Fibroblast of peridontal ligament (primary cell): ENCODE results near the gene PLCB1.

Source experiments
- DNase-seq: peaks from one replicate; pipeline ENCODE4 v3.0.0-alpha.2; 2010; ENCODE audit errors: extremely low read depth

PLCB1 gene

DNA sequence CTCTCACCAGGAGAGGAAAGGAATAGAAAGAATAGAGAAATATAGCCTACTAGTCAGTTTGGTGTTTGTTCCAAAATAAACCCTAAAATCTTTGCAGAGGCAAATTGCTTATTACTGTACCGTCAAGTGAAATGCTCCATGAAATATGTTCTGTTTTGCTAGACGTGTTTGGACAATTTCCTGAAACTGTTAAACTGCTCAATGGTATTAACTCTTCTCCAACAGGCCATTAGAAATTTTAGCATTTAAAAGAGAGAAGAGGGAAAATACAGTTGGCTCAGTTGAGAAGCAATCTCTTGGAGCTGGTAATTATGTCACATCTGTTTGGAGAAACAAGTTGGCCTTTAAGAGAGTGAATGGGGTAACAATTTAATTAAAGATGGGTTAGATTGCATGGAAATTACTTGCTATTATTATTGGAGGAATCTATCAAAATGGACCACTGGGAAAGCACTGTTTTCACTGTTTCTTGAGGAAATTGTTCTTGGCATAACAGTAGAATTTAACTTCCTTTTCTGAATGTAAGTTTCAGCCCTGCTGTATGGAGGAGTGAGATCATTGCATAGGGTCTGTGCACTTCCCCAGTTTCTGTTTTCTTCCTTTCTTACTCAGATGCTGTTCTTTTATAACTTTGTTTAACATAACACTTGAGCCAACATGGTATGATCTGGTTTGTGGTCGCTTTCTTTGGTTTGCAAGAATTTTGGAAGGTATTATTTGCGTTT, 373.6 kb downstream of the PLCB1 start:
- DNase-seq: peak; percentile 22

DNA sequence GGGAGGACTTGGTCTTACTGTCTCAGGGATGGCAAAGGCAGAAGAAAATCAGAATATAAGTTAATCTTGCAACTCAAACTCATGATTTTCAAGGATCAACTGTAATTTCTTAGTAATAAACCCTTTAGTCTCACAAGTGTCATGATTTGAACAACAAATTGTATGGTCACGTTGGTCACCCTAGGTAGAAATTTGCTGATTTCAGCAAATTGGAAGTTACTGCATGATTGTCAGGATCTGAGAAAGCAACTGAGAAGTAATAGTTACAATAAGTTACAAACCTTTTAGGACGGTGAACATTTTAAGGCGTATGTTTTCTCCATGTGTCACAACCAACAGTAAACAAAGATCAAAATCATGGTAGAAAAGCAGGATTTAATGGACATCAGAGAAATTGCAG, 375.2 kb downstream of the PLCB1 start:
- no peak for DNase-seq

DNA sequence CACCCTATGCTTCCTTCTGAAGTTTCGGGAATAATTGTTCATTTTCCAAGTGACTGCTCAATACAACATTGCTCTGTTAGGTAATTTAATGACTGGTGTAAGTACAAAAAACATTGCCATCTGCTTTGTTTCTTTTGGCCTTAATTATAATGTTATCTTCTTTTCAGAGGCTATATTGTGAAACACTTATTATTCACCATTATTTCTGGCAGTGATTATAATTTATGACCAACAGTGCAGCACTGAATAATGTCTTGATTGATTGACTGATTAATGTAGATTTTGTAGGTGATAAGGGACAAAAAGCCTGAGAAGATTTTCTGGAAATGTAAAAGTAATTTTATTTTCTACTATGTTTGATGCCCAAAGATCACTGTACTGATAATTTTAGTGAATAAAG, 377.7 kb downstream of the PLCB1 start:
- no peak for DNase-seq

DNA sequence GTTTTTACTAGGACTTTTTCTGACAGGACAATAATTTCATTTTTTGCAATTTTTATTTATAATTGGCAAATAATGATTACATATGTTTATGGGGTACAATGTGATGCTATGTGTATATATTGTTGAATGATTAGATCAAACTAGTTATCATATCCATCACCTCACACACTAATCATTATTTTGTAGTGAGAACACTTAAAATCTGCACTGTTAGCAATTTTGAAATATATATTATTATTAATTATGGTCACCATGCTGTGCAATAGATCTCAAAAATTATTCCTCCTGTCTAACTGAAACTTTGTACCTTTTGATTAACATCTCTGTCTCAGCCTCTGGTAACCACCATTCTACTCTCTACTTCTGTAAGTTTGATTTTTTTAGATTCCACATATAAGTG, 378.7 kb downstream of the PLCB1 start:
- no peak for DNase-seq

DNA sequence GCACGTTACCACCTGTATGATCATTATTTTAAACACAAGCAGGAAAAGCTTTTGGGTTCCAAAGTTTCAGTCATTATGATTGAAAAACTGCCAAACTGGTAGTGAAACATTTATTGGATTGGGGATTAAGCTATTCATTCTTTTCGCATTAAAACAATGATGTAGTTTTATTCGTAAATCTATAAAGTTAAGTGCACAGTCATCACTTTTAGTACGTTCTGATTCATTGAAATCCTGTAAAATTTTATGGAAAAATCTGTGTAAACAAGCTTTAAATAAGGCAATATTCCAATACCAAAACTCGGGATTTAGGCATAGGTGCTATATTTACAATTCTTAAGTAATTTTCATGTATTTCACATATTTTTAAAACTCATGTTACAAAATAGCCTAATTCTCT, 379.9 kb downstream of the PLCB1 start:
- DNase-seq: no peak

DNA sequence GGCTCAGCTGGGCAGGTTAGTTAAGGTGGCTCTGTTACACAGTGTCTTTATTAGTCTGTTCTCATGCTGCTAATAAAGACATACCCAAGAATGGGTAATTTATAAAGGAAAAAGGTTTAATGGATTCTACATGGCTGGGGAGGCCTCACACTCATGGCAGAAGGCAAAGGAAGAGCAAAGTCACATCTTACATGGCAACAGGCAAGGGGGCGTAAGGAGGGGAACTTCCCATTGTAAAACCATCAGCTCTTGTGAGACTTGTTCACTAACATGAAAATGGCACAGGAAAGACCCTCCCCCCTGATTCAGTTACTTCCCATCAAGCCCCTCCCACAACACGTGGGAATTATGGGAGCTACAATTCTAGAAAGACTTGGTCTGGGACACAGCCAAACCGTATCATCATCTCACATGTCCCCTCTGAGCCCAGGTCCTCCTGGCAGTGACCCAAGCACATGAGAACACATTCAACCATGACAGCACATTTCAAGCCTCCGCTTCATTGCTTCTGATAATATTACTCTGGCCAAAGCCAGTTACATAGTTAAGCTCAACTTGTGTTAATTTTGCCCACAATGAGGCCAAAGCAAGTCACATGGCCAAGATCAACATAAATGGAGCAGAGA, 383.9 kb downstream of the PLCB1 start:
- no peak for DNase-seq

DNA sequence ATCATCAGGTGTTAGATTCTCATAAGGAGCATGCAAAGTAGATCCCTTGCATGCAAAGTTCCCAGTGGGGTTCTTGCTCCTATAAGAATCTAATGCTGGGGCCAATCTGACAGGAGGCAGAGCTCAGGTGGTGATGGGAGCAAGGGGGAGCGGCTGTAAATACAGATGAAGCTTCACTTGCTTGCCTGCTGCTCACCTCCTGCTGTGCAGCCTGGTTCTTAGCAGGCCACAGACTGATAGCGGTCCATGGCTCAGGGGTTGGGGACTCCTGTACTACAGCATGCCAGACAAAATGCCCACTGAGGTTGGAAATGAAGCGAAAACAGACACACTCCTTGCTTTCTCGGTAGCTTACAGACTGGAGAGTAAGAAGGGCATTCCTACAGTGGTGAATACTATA, 386.8 kb downstream of the PLCB1 start:
- DNase-seq: no peak

DNA sequence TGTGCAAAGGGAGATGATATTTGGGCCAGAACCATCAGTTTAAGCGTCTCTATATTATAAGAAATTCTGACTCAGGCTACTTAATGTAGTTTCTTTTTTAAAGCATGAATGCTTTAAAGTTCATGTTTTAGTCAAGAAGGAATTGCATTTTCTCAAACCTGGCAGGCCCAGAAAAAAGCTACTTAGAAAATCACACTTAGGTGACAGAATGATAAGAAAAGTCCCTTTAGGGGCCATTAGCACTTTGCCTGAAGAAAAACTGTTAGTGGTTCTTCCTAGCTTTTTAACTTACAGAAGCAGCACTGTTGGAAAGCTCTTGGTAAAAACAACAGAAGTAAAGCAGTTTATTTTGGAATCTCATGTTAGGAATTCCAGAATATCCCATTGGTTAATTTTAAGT, 387.8 kb downstream of the PLCB1 start:
- DNase-seq: no peak

DNA sequence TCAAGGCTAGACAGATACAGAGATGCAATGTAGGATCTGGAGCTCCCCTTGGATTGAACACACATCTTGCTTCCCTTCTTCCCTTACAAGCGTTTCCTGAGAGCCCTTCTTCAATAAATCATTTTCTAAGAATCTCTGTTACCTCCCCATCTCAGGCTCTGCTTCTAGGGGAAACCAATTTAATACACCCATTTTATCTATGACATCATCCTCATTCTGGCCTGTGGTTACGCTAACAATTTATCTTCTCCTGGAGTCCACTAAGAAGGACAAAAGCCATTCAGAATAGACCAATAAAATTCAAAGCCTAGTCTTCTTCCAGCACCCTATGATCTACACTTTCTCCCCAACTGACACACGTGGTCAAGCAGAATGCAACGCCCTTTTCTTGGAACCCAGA, 390.1 kb downstream of the PLCB1 start:
- no peak for DNase-seq

DNA sequence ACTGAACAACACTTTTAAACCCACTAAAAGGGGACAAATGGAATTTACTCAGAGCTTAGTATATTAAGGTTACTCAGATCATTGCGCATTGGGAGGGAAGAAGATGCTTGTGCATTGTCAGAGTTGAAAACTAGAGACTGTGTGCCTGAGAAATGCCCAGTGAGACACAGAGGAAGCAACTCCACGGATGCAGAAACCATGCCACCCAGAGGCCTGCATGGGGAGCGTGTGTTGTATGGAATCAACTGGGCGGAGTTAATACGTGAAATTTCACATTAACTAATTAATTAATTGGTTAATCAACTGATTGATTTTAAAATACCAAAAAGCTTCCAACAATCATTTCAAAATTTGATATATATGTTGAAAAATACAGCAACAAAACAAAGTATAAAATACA, 391.6 kb downstream of the PLCB1 start:
- no peak for DNase-seq

DNA sequence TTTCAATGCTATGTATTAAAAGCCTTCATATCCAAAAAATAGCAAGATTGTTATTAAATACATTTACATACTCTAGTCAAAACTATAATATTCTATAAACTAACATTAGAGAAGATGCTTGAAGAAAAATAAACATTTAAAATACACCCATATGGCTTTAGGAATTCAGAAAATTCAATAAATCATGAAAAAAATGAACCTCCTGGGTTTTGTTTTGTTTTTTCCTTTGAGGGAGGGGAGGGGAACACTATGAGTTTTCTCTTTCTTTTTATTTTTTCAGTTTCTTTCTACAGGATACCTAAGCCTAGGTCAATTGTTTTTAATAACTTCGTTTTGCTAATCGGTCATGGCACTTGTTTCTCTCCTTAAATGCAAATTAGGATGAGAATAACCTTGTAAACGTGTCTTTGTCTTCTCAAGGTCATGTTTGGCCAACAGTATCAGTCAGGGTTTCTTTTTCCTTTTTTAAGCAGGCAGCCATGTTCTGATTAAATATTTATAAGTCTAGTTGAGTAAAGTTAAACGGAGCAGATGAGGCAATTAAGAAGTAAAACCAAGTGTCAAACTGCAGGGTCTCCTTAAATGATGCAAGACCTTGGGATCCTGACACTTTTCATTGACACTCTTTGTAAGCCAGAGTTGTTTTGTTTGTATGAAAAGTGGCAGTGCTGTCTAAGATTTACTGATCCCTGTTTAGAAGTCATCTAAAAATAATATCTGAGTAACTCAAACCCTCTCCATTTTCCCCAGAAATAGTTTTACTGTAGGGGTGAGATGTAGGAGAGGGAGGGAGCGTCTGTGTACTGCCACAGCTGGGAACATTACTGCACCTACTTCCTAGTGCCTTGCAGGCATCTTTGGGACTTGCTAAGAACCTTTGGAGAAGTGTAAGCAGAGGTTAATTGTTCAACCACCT, 392.3 kb downstream of the PLCB1 start:
- DNase-seq: no peak

DNA sequence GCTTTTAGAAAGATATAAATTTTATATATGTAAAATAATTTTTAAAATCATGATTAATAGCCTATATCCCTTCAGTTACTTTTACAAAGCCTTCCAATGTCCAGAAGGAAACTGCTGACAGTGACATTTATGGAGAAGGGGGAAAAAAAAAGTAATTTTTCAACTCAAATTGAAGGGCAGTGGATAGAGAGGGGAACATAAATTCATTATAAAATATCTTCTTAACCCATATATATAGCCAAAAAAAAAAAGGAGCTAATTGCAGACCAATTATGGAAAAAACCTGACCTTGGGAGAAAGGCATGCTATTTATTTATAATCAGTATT, 392.9 kb downstream of the PLCB1 start:
- DNase-seq: no peak

DNA sequence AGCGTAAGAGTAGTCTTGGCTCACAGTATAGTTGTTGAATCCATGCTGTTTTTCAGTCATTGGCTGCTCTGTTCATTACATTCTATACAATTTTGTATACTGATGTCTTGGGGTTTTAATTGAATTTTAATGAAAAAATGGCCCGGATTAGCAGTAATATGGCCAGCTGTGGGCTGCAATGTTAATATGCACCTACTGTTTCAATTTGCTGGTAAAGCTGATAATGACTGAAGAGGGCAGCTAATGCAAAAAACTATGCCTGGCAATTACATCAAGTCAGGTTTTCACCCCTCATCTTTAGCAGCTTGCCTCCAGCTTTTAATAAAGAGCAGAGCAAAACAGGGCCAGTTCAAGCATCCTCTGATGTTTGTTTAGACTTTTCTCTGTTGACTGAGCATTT, 394.5 kb downstream of the PLCB1 start:
- DNase-seq: no peak

DNA sequence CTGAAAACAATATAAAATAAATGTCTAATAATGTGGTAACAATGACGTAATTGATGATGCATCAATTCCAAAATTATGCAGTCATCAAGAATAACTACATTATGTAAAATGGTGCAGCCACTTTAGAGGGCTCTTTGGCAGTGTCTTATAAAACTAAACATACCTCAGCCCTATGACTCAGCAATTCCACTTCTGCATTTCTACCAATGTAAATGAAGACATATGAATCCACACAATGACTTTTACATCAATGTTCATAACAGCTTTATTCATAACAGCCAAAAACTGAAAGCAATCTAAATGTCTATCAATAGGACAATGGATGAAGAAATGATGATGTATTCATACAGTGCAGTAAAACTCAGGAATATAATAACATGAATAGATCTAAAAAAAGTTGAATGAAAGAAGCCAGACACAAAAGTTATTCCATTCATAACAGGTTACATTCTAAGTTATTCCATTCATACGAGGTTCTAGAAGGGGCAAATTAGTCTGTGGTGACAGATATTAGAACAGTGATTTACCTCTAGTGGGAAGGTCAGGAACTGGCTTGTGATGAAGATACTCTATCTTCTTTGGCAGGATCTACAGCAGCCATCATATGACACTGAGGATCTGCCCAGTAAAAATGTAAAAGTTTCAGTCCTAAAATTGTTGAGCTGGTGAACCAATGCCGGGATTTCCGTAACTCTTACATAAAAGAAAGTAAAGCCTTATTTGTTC, 396.1 kb downstream of the PLCB1 start:
- peak; percentile 90 for DNase-seq

DNA sequence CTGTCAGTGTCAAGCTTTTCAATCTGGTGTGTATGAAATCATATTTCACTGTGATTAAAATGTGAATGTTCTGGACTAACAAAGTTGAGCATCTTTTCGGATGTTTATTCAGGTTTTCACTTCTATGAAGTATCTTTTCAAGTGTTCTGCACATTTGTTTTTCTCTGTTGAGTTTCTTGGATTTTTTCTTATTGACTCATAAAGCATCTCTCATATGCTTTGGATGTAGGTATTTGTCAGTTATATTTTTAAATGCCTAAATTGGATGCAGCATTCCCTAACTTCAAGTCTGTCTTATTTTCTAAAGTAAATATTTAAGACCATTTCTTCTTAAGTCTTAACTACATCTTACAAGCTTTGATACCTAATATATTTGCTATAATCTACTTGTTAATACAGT, 398.0 kb downstream of the PLCB1 start:
- DNase-seq: peak; percentile 13

DNA sequence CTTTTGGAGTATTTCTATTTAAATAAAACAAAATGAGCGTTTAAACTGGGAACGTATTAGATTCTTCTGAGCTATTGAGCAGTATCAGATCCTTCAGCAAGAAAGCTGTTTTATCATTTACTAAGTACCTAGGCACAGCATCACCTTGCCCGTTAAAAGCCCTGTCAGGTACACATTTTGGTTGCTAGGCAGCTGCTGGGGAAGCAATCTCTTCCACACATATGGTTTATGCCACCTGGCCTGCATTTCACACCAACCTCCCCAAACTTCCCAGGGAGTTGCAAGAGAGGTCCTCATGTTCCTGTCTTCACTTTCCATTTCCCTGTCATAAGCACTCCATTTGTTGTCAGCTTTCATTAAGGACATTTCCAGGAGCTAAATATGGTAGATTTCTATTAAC, 400.1 kb downstream of the PLCB1 start:
- DNase-seq: no peak

DNA sequence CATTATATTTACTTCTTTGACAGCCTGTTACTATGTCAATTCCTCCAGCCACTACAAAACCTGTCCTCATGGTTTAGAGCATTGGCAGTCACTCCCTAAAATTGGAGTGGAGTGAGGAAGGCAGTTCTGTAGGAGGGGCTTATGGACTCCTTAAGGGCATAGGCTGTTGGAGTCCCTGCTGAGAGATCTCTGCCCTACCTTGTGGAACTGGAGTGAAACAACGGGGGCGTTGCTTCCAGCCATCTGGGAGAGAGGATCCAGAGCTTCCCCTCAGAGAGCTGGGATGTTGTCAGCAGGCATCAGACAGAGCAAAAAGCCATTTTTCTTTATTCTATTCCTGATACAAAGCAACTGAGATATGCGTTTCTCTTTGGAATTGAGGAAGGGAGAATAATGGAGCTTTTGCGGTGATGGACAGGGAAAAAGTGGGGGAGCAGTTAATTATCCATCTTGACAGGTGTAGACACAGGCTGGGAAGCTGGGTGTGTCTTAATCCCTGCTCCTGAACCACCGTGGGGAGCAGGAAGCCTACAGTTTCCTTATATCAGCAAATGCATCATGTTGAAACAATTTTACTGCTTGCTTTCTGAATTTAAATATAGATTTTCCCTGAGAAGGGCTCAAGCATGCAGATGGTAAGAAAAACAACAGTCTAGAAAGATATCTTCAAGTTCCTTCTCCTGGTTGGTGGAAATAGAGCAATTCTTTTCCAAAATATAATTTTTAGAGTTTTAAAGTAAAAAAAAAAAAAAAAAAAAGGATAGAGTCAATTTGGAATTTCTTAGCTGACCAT, 402.5 kb downstream of the PLCB1 start:
- DNase-seq: no peak

DNA sequence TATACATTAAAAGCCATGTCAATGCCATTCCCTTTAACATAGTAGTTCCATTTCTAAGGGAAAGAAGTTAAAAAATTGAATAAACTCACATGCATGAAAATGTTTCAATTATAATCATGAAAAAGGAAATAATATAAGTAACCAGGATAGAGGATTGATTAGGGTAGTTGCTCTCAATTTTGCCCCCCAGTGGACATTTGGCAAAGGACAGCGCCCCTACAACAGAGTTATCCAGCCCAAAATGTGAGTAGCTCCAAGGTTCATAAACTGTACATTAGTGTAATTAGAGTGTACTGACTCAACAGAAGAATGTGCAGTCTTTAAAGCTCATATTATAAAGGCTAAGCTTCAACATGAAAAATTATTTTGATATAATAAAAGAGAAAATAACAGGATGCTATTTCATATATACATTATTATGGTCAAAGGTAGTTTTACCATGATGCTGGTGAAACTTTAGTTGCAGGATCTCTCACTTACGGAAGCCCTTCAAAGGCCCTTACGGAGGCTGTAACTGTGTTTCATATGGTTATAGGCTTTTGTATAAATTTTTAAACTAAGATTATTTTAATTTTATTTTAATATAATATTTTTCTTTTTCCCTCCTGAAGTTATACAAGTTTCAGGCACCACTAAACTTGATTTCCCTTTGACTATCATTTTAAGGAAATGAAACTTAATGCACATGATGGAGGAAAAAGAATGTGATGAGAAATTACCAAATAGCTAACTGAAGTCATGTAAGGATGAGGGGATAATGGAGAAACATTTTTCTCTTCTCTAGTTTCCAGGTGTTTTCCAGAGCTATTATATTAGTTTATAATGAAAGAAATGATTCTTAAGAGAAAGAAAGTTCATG, 403.6 kb downstream of the PLCB1 start:
- DNase-seq: peak; percentile 38

DNA sequence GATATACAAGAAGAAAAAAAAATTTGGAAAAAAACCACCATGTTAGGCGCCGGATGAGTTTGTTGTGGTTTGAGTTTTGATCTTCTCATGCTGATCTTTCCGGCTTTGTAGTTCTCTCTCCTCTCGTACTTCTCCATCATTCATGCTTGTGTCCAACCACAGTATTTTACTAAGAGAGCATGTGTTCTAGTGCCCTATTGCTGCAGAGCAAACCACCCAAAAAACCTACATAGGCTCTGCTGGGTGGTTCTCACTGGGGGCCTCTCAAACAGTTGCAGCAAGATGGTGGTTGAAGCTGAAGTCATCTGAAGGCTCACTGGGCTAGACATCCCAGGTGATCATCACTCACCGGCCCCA, 404.2 kb downstream of the PLCB1 start:
- no peak for DNase-seq

DNA sequence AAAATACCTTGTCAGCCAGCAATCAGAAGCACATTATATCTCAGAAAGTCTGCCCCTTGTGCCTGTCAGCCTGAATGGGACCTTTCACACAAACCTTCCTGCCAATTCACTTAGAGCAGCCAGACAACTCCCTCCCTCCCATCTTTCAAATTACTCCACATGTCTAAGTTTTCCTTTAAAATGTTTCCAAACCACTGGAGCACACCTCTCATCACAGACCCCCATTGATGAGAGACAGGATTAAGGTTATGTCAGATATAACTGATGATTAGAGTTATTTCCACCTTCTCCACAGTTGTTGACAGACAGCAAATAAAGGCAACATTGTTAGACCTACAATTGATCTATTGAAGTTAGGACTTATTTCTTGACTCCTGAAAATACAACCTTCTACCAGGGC, 408.4 kb downstream of the PLCB1 start:
- no peak for DNase-seq

DNA sequence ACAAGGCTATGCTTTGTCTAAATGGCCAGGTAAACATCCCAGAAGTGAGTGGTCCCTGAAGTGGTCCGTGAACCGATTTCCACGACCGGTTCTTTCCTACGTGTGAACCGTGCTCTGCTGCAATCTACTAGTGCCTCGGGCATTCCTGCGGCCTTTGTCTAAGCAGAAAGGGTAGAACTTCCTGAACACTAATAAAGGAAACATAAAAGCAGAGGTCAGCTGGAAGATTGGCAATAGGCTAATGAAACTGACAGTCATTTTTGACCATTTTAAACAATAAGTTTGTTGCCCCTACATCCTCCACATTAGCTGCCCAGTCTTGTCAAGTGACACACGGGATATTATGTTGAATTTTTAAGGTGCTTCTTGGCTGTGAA, 410.0 kb downstream of the PLCB1 start:
- DNase-seq: no peak
